Endodermal cell (in vitro differentiated cells): ENCODE measurements around the gene RBM26. TPM values are rescaled to one million over a fixed set of nuclear protein-coding genes. Genes with fewer than 3 reads are reported as not detected.
A peak's percentile ranks its signal among the peaks of the same experiment; 100 is the strongest.

Experiments used
- DNase-seq: peaks from one replicate; pipeline ENCODE4 v3.0.0-alpha.2; 2017
- H3K27ac ChIP-seq: 2 replicates; pipeline ENCODE4 v1.5.1; 2013; ENCODE audit warnings: mild to moderate bottlenecking, low read depth, low read length, moderate library complexity
- H3K27me3 ChIP-seq: 2 replicates; pipeline ENCODE4 v1.6.1; 2013; ENCODE audit warnings: mild to moderate bottlenecking, low read length, moderate library complexity; ENCODE audit not compliant: insufficient read depth, control insufficient read depth, poor library complexity, severe bottlenecking
- H3K36me3 ChIP-seq: 2 replicates; pipeline ENCODE4 v1.7.0; 2013; ENCODE audit warnings: mild to moderate bottlenecking, low read length, moderate library complexity; ENCODE audit not compliant: control insufficient read depth, insufficient read depth
- H3K4me1 ChIP-seq: one replicate; pipeline ENCODE4 v1.7.0; 2013; ENCODE audit warnings: low read length; ENCODE audit not compliant: control insufficient read depth, insufficient read depth
- H3K4me3 ChIP-seq: 2 replicates; pipeline ENCODE4 v1.5.1; 2013; ENCODE audit warnings: mild to moderate bottlenecking, low read length, moderate library complexity
- H3K9ac ChIP-seq: 2 replicates; pipeline ENCODE4 v1.6.1; 2013; ENCODE audit warnings: mild to moderate bottlenecking, low read length, moderate library complexity; ENCODE audit not compliant: poor library complexity, severe bottlenecking; ENCODE audit errors: extremely low read depth
- H3K9me3 ChIP-seq: 2 replicates; pipeline ENCODE4 v1.6.1; 2013; ENCODE audit warnings: mild to moderate bottlenecking, low read length, moderate library complexity; ENCODE audit not compliant: control insufficient read depth
- H3K27ac Mint-ChIP-seq: 2 replicates; pipeline ENCODE4 v1.8.0; 2020; ENCODE audit warnings: mixed read lengths
- H3K27me3 Mint-ChIP-seq: 2 replicates; pipeline ENCODE4 v1.8.0; 2021; ENCODE audit warnings: mild to moderate bottlenecking, mixed read lengths; ENCODE audit not compliant: insufficient read depth
- H3K36me3 Mint-ChIP-seq: 2 replicates; pipeline ENCODE4 v1.8.0; 2020; ENCODE audit warnings: low read depth, mixed read lengths
- H3K4me1 Mint-ChIP-seq: 2 replicates; pipeline ENCODE4 v1.8.0; 2020; ENCODE audit warnings: mixed read lengths
- H3K4me3 Mint-ChIP-seq: 2 replicates; pipeline ENCODE4 v1.8.0; 2020; ENCODE audit warnings: mild to moderate bottlenecking, moderate library complexity, mixed read lengths
- H3K9me3 Mint-ChIP-seq: 2 replicates; pipeline ENCODE4 v1.8.0; 2020; ENCODE audit warnings: mild to moderate bottlenecking, mixed read lengths
- WGBS, 2 experiments: methylation state at CpG; one replicate each; pipeline versions ENCODE4 v1.1.5 to v1.1.7; 2013; ENCODE audit warnings: missing lambda C conversion rate in 2 of 2, mixed read lengths in 1 of 2; ENCODE audit not compliant: insufficient coverage in 1 of 2, insufficient read length in 1 of 2; 5-methylcytosine and 5-hydroxymethylcytosine counted together
- total RNA-seq, 2 donors: library from RNA; stranded (reverse); fragmentation: NEBNext Ultra II Directional in 1 of 2; extraction: Animal tissue kit (Norgen Biotek cat#: 25700) in 1 of 2; gene quantifications; 2 replicates in 1 of 2; 3 replicates in 1 of 2; pipeline ENCODE4 v1.2.1, GENCODE V29; 2021
- TF ChIP-seq, protein P1 (sequence below): fragments of 200-600 bp; sonication (generic); conservative IDR thresholded peaks from 2 replicates; pipeline ENCODE4 v1.5.0; 2021; ENCODE audit warnings: antibody characterized with exemption, mild to moderate bottlenecking

Gene RBM26
- total RNA-seq, 2 donors from 2014 or later: 65.0 to 81.7 TPM

GRCh38 chr13:79384022-79384610, 21.9 kb downstream of the RBM26 start:
- H3K4me3 ChIP-seq: no peak overlapping the region
- H3K4me1 ChIP-seq: peaks cover 8% of the 10 kb centered on the region
- no peaks in the 10 kb centered on the region for H3K27me3 Mint-ChIP-seq
- no peaks in the 10 kb centered on the region for H3K9me3 Mint-ChIP-seq
- H3K36me3 Mint-ChIP-seq: peaks cover 2% of the 10 kb centered on the region
- H3K27me3 ChIP-seq: no peaks in the 10 kb centered on the region
- H3K4me3 Mint-ChIP-seq: no peak overlapping the region
- DNase-seq: no peak
- no peak overlapping the region for H3K9ac ChIP-seq
- TF ChIP-seq, protein P1, sequence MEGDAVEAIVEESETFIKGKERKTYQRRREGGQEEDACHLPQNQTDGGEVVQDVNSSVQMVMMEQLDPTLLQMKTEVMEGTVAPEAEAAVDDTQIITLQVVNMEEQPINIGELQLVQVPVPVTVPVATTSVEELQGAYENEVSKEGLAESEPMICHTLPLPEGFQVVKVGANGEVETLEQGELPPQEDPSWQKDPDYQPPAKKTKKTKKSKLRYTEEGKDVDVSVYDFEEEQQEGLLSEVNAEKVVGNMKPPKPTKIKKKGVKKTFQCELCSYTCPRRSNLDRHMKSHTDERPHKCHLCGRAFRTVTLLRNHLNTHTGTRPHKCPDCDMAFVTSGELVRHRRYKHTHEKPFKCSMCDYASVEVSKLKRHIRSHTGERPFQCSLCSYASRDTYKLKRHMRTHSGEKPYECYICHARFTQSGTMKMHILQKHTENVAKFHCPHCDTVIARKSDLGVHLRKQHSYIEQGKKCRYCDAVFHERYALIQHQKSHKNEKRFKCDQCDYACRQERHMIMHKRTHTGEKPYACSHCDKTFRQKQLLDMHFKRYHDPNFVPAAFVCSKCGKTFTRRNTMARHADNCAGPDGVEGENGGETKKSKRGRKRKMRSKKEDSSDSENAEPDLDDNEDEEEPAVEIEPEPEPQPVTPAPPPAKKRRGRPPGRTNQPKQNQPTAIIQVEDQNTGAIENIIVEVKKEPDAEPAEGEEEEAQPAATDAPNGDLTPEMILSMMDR: no peak
- peaks cover under 1% of the 10 kb centered on the region for H3K36me3 ChIP-seq
- H3K9me3 ChIP-seq: no peaks in the 10 kb centered on the region
- no peak overlapping the region for H3K27ac Mint-ChIP-seq
- 94 to 100% methylated on average over 5 of the region's 5 CpGs for WGBS, 2 experiments
- H3K4me1 Mint-ChIP-seq: peaks cover 31% of the 10 kb centered on the region
- no peak overlapping the region for H3K27ac ChIP-seq

GRCh38 chr13:79382545-79383275, 23.3 kb downstream of the RBM26 start:
- Mint-ChIP-seq H3K9me3 (no peaks in the 10 kb centered on the region), H3K4me3 (no peak overlapping the region), H3K27ac (peak overlapping the region; percentile 9), H3K27me3 (no peaks in the 10 kb centered on the region), H3K4me1 (peaks cover 23% of the 10 kb centered on the region), H3K36me3 (peaks cover 10% of the 10 kb centered on the region)
- 75% methylated on average over 1 of the region's 1 CpG; no CpG with 5 or more reads in 1 of the 2 experiments for WGBS, 2 experiments
- Histone ChIP-seq H3K9ac (no peak overlapping the region), H3K9me3 (no peaks in the 10 kb centered on the region), H3K36me3 (peaks cover 11% of the 10 kb centered on the region), H3K27ac (no peak overlapping the region), H3K27me3 (no peaks in the 10 kb centered on the region), H3K4me3 (no peak overlapping the region), H3K4me1 (peaks cover 8% of the 10 kb centered on the region)
- no peak for DNase-seq
- TF ChIP-seq, protein P1: no peak

GRCh38 chr13:79380997-79381396, 25.1 kb downstream of the RBM26 start:
- Histone ChIP-seq H3K27ac (no peak overlapping the region), H3K4me1 (peaks cover 6% of the 10 kb centered on the region), H3K27me3 (no peaks in the 10 kb centered on the region), H3K9me3 (no peaks in the 10 kb centered on the region), H3K36me3 (peaks cover 28% of the 10 kb centered on the region), H3K4me3 (no peak overlapping the region), H3K9ac (no peak overlapping the region)
- TF ChIP-seq, protein P1: no peak
- H3K36me3 Mint-ChIP-seq: peaks cover 21% of the 10 kb centered on the region
- no peak overlapping the region for H3K4me3 Mint-ChIP-seq
- no peak overlapping the region for H3K27ac Mint-ChIP-seq
- WGBS, 2 experiments: 91 to 100% methylated on average over 1 of the region's 1 CpG
- H3K9me3 Mint-ChIP-seq: no peaks in the 10 kb centered on the region
- no peaks in the 10 kb centered on the region for H3K27me3 Mint-ChIP-seq
- no peak for DNase-seq
- H3K4me1 Mint-ChIP-seq: peaks cover 19% of the 10 kb centered on the region
